ENCODE data around the gene ADIRF. TPM values are rescaled to one million over a fixed set of nuclear protein-coding genes. Genes with fewer than 3 reads are reported as not detected.

The ADIRF gene
- total RNA-seq, 1 experiment from 2014 or later = 1.2 TPM

- DNase-seq (ENCODE audit: low read depth) = peak; percentile 55
These were observed 8.0 kb upstream of the ADIRF start for GRCh38 chr10:86960003-86960862.

GRCh38 chr10:86960863-86961434 is 7.3 kb upstream of the ADIRF start:
- no peak for DNase-seq (ENCODE audit: low read depth)

GRCh38 chr10:86961481-86962091 is 6.7 kb upstream of the ADIRF start:
- DNase-seq (ENCODE audit: low read depth) = peak; percentile 64

- no peak for DNase-seq (ENCODE audit: low read depth)
These were observed 5.9 kb upstream of the ADIRF start for GRCh38 chr10:86962136-86962980.

GRCh38 chr10:86962981-86963310 is 5.3 kb upstream of the ADIRF start:
- DNase-seq (ENCODE audit: low read depth) = no peak

- no peak for DNase-seq (ENCODE audit: low read depth)
These were observed 4.9 kb upstream of the ADIRF start for GRCh38 chr10:86963341-86963919.

- no peak for DNase-seq (ENCODE audit: low read depth)
These were observed 4.0 kb upstream of the ADIRF start for GRCh38 chr10:86964061-86964846.

GRCh38 chr10:86964847-86965190 is 3.5 kb upstream of the ADIRF start:
- no peak for DNase-seq (ENCODE audit: low read depth)

GRCh38 chr10:86965986-86966654 is 2.2 kb upstream of the ADIRF start:
- no peak for DNase-seq (ENCODE audit: low read depth)

GRCh38 chr10:86967481-86967941 is 771 bp upstream of the ADIRF start:
- no peak for DNase-seq (ENCODE audit: low read depth)

GRCh38 chr10:86968994-86969355 is 693 bp downstream of the ADIRF start:
- DNase-seq (ENCODE audit: low read depth) = no peak

- peak; percentile 83 for DNase-seq (ENCODE audit: low read depth)
These were observed 1.2 kb downstream of the ADIRF start for GRCh38 chr10:86969421-86970041.

GRCh38 chr10:86970162-86970981 is 2.1 kb downstream of the ADIRF start:
- peak; percentile 92 for DNase-seq (ENCODE audit: low read depth)

GRCh38 chr10:86970982-86971231 is 2.6 kb downstream of the ADIRF start:
- DNase-seq (ENCODE audit: low read depth) = no peak

- peak; percentile 97 for DNase-seq (ENCODE audit: low read depth)
These were observed 3.1 kb downstream of the ADIRF start for GRCh38 chr10:86971232-86971991.

- DNase-seq (ENCODE audit: low read depth) = no peak
These were observed 4.5 kb downstream of the ADIRF start for GRCh38 chr10:86972613-86973380.

GRCh38 chr10:86974484-86974883 is 6.2 kb downstream of the ADIRF start:
- no peak for DNase-seq (ENCODE audit: low read depth)

All from HT1080 (cell line).